Right lobe of liver (tissue), 6 donors: Measurements from ENCODE around the gene BTF3L4. TPM values are rescaled to one million over a fixed set of nuclear protein-coding genes. Genes with fewer than 3 reads are reported as not detected.

Experiments used
- ATAC-seq, 4 donors: fragments of 200-7000 bp; cut with Tn5 transposase; one replicate each; pipeline ENCODE4 v1.9.1; 2020; ENCODE audit warnings: mild to moderate bottlenecking in 4 of 4, moderate library complexity in 4 of 4
- DNase-seq, 3 donors: peaks; one replicate each; pipeline ENCODE4 v3.0.0-alpha.2; 2020
- H3K27ac ChIP-seq, 3 donors: fragments of 200-600 bp; one replicate each; pipeline ENCODE4 v1.8.0; 2022
- H3K27me3 ChIP-seq, 2 donors: fragments of 200-600 bp; one replicate each; pipeline ENCODE4 v1.8.0; 2022
- H3K36me3 ChIP-seq, 4 donors: fragments of 200-600 bp; sonication (generic) in 1 of 4; one replicate each; pipeline versions ENCODE4 v1.5.1 to v1.8.0; 2017 to 2022; ENCODE audit warnings: control low read depth in 1 of 4
- H3K4me1 ChIP-seq, 4 donors: fragments of 200-600 bp; sonication (generic) in 1 of 4; one replicate each; pipeline versions ENCODE4 v1.5.1 to v1.8.0; 2017 to 2022; ENCODE audit warnings: control low read depth in 1 of 4
- H3K4me3 ChIP-seq, 3 donors: fragments of 200-600 bp; one replicate each; pipeline ENCODE4 v1.8.0; 2022
- H3K9me3 ChIP-seq, 4 donors: fragments of 200-600 bp; sonication (generic) in 1 of 4; one replicate each; pipeline versions ENCODE4 v1.5.1 to v1.8.0; 2017 to 2022; ENCODE audit warnings: control low read depth in 1 of 4
- CTCF ChIP-seq, 4 donors: fragments of 200-600 bp in 3 of 4; fragments of 450-650 bp in 1 of 4; IDR thresholded peaks; one replicate each; pipeline versions ENCODE4 v1.5.1 to v1.8.0; 2016 to 2022; ENCODE audit warnings: antibody characterized with exemption in 4 of 4, mild to moderate bottlenecking in 2 of 4
- POLR2A ChIP-seq: fragments of 450-650 bp; IDR thresholded peaks from one replicate; pipeline ENCODE4 v1.6.1; 2017; ENCODE audit warnings: antibody characterized with exemption, mild to moderate bottlenecking
- WGBS: methylation state at CpG from one replicate; pipeline ENCODE4 v1.1.6; 2018; ENCODE audit warnings: low coverage, low lambda C conversion rate; ENCODE audit not compliant: insufficient coverage; ENCODE audit errors: missing lambda C conversion rate; 5-methylcytosine and 5-hydroxymethylcytosine counted together
- intact Hi-C, 2 donors: fragments of 100-400 bp; cut with DNase I; formaldehyde crosslinking; loops; one replicate each; pipeline versions ENCODE4 v1.11.2 to v1.14.1; 2022
- total RNA-seq, 6 experiments: library from RNA; depleted of rRNA in 2 of 6; stranded (reverse); fragments of >200 nt in 2 of 6; fragmentation: NEBNext Ultra II Directional in 3 of 6; extraction: Animal tissue kit (Norgen Biotek cat#: 25700) in 3 of 6; gene quantifications; one replicate each; pipeline versions ENCODE4 v1.1.0 to v1.2.4, GENCODE V29; 2016 to 2023
- donor health status: DM: no; HTN: yes; CAD: no.
- donor health status: DM: no; HTN: no; CAD: no.
- donor health status: DM: no; HTN: no; CAD: no.
- donor health status: DM: no; HTN: yes; CAD: no.
- donor health status: DM: no; HTN: yes; CAD: no.

BTF3L4 gene
- total RNA-seq, 6 experiments from 2014 or later: 11.9 to 26.2 (median 15.2) TPM

- Histone ChIP-seq H3K4me3 (peak within 1 kb of the TSS; percentile 79 to 86 (median 83)), H3K9me3 (no peaks in the 10 kb centered on the region), H3K27ac (peak within 1 kb of the TSS; percentile 68 to 82 (median 70)), H3K36me3 (no peaks in the 10 kb centered on the region), H3K4me1 (peaks cover 0 to 56% (median 12%) of the 10 kb centered on the region in 4 donors), H3K27me3 (no peaks in the 10 kb centered on the region)
- TF ChIP-seq POLR2A: peak; percentile 51
- no peak for TF ChIP-seq CTCF (IDR thresholded peaks at IDR 0.05)
- WGBS: 6% methylated on average over 23 of the region's 78 CpGs
- peak; percentile 85 to 90 (median 88) for ATAC-seq
- intact Hi-C loops: no loop called here
- peak; percentile 85 to 88 (median 85) for DNase-seq
Observed at GRCh38 chr1:52033190-52034049, 22.7 kb upstream of the BTF3L4 start, which contains the start of gene KTI12. TSS of gene KTI12 (minus strand) at chr1:52033810. CDS start at chr1:52033761, 49 bp downstream.

GRCh38 chr1:52034050-52034384 lies 22.1 kb upstream of the BTF3L4 start:
- H3K27me3 ChIP-seq: no peaks in the 10 kb centered on the region
- intact Hi-C loops: no loop called here
- no peaks in the 10 kb centered on the region for H3K36me3 ChIP-seq
- peak overlapping the region; percentile 68 to 82 (median 70) for H3K27ac ChIP-seq
- no peak for ATAC-seq
- no peak for DNase-seq
- TF ChIP-seq POLR2A (no peak), CTCF (IDR thresholded peaks at IDR 0.05) (no peak)
- H3K9me3 ChIP-seq: no peaks in the 10 kb centered on the region
- 100% methylated on average over 2 of the region's 2 CpGs for WGBS
- peaks cover 0 to 51% (median 12%) of the 10 kb centered on the region in 4 donors for H3K4me1 ChIP-seq
- H3K4me3 ChIP-seq: peak overlapping the region; percentile 79 to 86 (median 83)

- no peak overlapping the region for H3K4me3 ChIP-seq
- no peaks in the 10 kb centered on the region for H3K27me3 ChIP-seq
- peaks cover 0 to 19% (median 2%) of the 10 kb centered on the region in 4 donors for H3K36me3 ChIP-seq
- no peak for DNase-seq
- WGBS: 8% methylated on average over 2 of the region's 5 CpGs
- no peaks in the 10 kb centered on the region for H3K9me3 ChIP-seq
- H3K4me1 ChIP-seq: peaks cover 0 to 20% (median under 1%) of the 10 kb centered on the region in 4 donors
- intact Hi-C loops: no loop called here
- H3K27ac ChIP-seq: peak overlapping the region in 1 of 3 donors; percentile 47
- TF ChIP-seq POLR2A: no peak
- TF ChIP-seq CTCF (IDR thresholded peaks at IDR 0.05): no peak
- peak; percentile 39 to 58 (median 52) for ATAC-seq
Observed at GRCh38 chr1:52037402-52037814, 18.7 kb upstream of the BTF3L4 start.

- H3K27me3 ChIP-seq: no peaks in the 10 kb centered on the region
- no peak overlapping the region for H3K4me3 ChIP-seq
- no peaks in the 10 kb centered on the region for H3K9me3 ChIP-seq
- H3K27ac ChIP-seq: peak overlapping the region in 1 of 3 donors; percentile 47
- peaks cover 0 to 15% (median 0%) of the 10 kb centered on the region in 4 donors for H3K4me1 ChIP-seq
- 88% methylated on average over 1 of the region's 1 CpG for WGBS
- no peak for TF ChIP-seq POLR2A
- TF ChIP-seq CTCF (IDR thresholded peaks at IDR 0.05): no peak
- intact Hi-C loops: no loop called here
- H3K36me3 ChIP-seq: peaks cover 0 to 19% (median 2%) of the 10 kb centered on the region in 4 donors
- ATAC-seq (no peak), DNase-seq (no peak)
Observed at GRCh38 chr1:52037909-52038308, 18.2 kb upstream of the BTF3L4 start.
